ENCODE measurements around the gene COL20A1. TPM values are rescaled to one million over a fixed set of nuclear protein-coding genes. Genes with fewer than 3 reads are reported as not detected.

Gene COL20A1
- total RNA-seq, 2 experiments from 2014 or later, result not detected

GRCh38 chr20:63322146-63322932, 29.4 kb downstream of the COL20A1 start:
- DNase-seq, result no peak

GRCh38 chr20:63322933-63323273, 29.9 kb downstream of the COL20A1 start:
- H3K27ac Mint-ChIP-seq, result no peak overlapping the region
- H3K9me3 Mint-ChIP-seq (ENCODE audit: insufficient read depth), result peaks cover 3% of the 10 kb centered on the region
- H3K27me3 Mint-ChIP-seq (ENCODE audit: low read depth), result peaks cover 11% of the 10 kb centered on the region
- no peak overlapping the region for H3K4me3 Mint-ChIP-seq
- ChIA-PET POLR2A (no interaction called here), CTCF (no interaction called here)
- no peak for DNase-seq
- no peaks in the 10 kb centered on the region for H3K36me3 Mint-ChIP-seq (ENCODE audit: low read depth)
- peaks cover 5% of the 10 kb centered on the region for H3K4me1 Mint-ChIP-seq (ENCODE audit: low read depth)
- ATAC-seq, result no peak

More at GRCh38 chr20:63322146-63322932, 29.4 kb downstream of the COL20A1 start:
- CTCF ChIA-PET, result no interaction called here
- Mint-ChIP-seq H3K27ac (no peak overlapping the region), H3K4me3 (no peak overlapping the region), H3K36me3 (ENCODE audit: low read depth) (no peaks in the 10 kb centered on the region), H3K4me1 (ENCODE audit: low read depth) (peaks cover 5% of the 10 kb centered on the region), H3K27me3 (ENCODE audit: low read depth) (peaks cover 11% of the 10 kb centered on the region), H3K9me3 (ENCODE audit: insufficient read depth) (peaks cover 3% of the 10 kb centered on the region)
- ATAC-seq, result no peak
- POLR2A ChIA-PET, result no interaction called here

GRCh38 chr20:63323357-63323981, 30.5 kb downstream of the COL20A1 start:
- no peak for DNase-seq
- no peak overlapping the region for H3K4me3 Mint-ChIP-seq
- ATAC-seq, result no peak
- CTCF ChIA-PET, result no interaction called here
- peaks cover 5% of the 10 kb centered on the region for H3K4me1 Mint-ChIP-seq (ENCODE audit: low read depth)
- H3K36me3 Mint-ChIP-seq (ENCODE audit: low read depth), result no peaks in the 10 kb centered on the region
- POLR2A ChIA-PET, result no interaction called here
- peaks cover 11% of the 10 kb centered on the region for H3K27me3 Mint-ChIP-seq (ENCODE audit: low read depth)
- peaks cover 3% of the 10 kb centered on the region for H3K9me3 Mint-ChIP-seq (ENCODE audit: insufficient read depth)
- H3K27ac Mint-ChIP-seq, result no peak overlapping the region

GRCh38 chr20:63325021-63325471, 32.1 kb downstream of the COL20A1 start:
- ChIA-PET POLR2A (no interaction called here), CTCF (no interaction called here)
- peaks cover 3% of the 10 kb centered on the region for H3K9me3 Mint-ChIP-seq (ENCODE audit: insufficient read depth)
- DNase-seq (no peak), ATAC-seq (no peak)
- H3K27me3 Mint-ChIP-seq (ENCODE audit: low read depth), result peaks cover 11% of the 10 kb centered on the region
- no peak overlapping the region for H3K4me3 Mint-ChIP-seq
- no peak overlapping the region for H3K27ac Mint-ChIP-seq
- peaks cover 5% of the 10 kb centered on the region for H3K4me1 Mint-ChIP-seq (ENCODE audit: low read depth)
- H3K36me3 Mint-ChIP-seq (ENCODE audit: low read depth), result no peaks in the 10 kb centered on the region

- Mint-ChIP-seq H3K4me3 (no peak overlapping the region), H3K9me3 (ENCODE audit: insufficient read depth) (peaks cover 3% of the 10 kb centered on the region), H3K27ac (no peak overlapping the region), H3K27me3 (ENCODE audit: low read depth) (peaks cover 11% of the 10 kb centered on the region), H3K4me1 (ENCODE audit: low read depth) (peaks cover 5% of the 10 kb centered on the region), H3K36me3 (ENCODE audit: low read depth) (no peaks in the 10 kb centered on the region)
- CTCF ChIA-PET, result no interaction called here
- ATAC-seq (no peak), DNase-seq (no peak)
- POLR2A ChIA-PET, result no interaction called here
Observed at GRCh38 chr20:63325554-63326313, 32.7 kb downstream of the COL20A1 start.

GRCh38 chr20:63326314-63327230, 33.6 kb downstream of the COL20A1 start:
- H3K4me3 Mint-ChIP-seq, result no peak overlapping the region

GRCh38 chr20:63327231-63327745, 34.3 kb downstream of the COL20A1 start:
- no peaks in the 10 kb centered on the region for H3K36me3 Mint-ChIP-seq (ENCODE audit: low read depth)
- H3K4me1 Mint-ChIP-seq (ENCODE audit: low read depth), result peaks cover 5% of the 10 kb centered on the region
- peaks cover 6% of the 10 kb centered on the region for H3K9me3 Mint-ChIP-seq (ENCODE audit: insufficient read depth)
- ATAC-seq, result no peak
- peak; percentile 21 for DNase-seq
- H3K4me3 Mint-ChIP-seq, result no peak overlapping the region
- POLR2A ChIA-PET, result no interaction called here
- peaks cover 11% of the 10 kb centered on the region for H3K27me3 Mint-ChIP-seq (ENCODE audit: low read depth)
- CTCF ChIA-PET, result interaction anchor here (0.7 kb wide), 1 partner anchor 17 kb away, joined by 4 read pairs; no protein-coding TSS in a partner anchor
- H3K27ac Mint-ChIP-seq, result peak overlapping the region; percentile 81

More at GRCh38 chr20:63326314-63327230, 33.6 kb downstream of the COL20A1 start:
- Mint-ChIP-seq H3K27ac (peak overlapping the region; percentile 81), H3K36me3 (ENCODE audit: low read depth) (no peaks in the 10 kb centered on the region), H3K4me1 (ENCODE audit: low read depth) (peaks cover 5% of the 10 kb centered on the region), H3K27me3 (ENCODE audit: low read depth) (peaks cover 11% of the 10 kb centered on the region), H3K9me3 (ENCODE audit: insufficient read depth) (peaks cover 3% of the 10 kb centered on the region)
- POLR2A ChIA-PET, result no interaction called here
- ATAC-seq (no peak), DNase-seq (no peak)
- CTCF ChIA-PET, result no interaction called here

- Mint-ChIP-seq H3K9me3 (ENCODE audit: insufficient read depth) (peaks cover 6% of the 10 kb centered on the region), H3K27ac (peak overlapping the region; percentile 60), H3K27me3 (ENCODE audit: low read depth) (peaks cover 9% of the 10 kb centered on the region), H3K4me3 (no peak overlapping the region), H3K36me3 (ENCODE audit: low read depth) (no peaks in the 10 kb centered on the region), H3K4me1 (ENCODE audit: low read depth) (peaks cover 5% of the 10 kb centered on the region)
- POLR2A ChIA-PET, result no interaction called here
- no peak for DNase-seq
- ATAC-seq, result no peak
- CTCF ChIA-PET, result interaction anchor here (0.7 kb wide), 1 partner anchor 18 kb away, joined by 4 read pairs; no protein-coding TSS in a partner anchor
Observed at GRCh38 chr20:63328026-63328700, 35.2 kb downstream of the COL20A1 start.

- H3K4me1 Mint-ChIP-seq (ENCODE audit: low read depth), result peaks cover 5% of the 10 kb centered on the region
- no peak overlapping the region for H3K4me3 Mint-ChIP-seq
- no peak overlapping the region for H3K27ac Mint-ChIP-seq
- H3K9me3 Mint-ChIP-seq (ENCODE audit: insufficient read depth), result peaks cover 6% of the 10 kb centered on the region
- H3K27me3 Mint-ChIP-seq (ENCODE audit: low read depth), result peaks cover 4% of the 10 kb centered on the region
- no peak for ATAC-seq
- H3K36me3 Mint-ChIP-seq (ENCODE audit: low read depth), result no peaks in the 10 kb centered on the region
- ChIA-PET POLR2A (no interaction called here), CTCF (no interaction called here)
- no peak for DNase-seq
Observed at GRCh38 chr20:63328718-63329275, 35.8 kb downstream of the COL20A1 start.

- CTCF ChIA-PET, result no interaction called here
- DNase-seq (no peak), ATAC-seq (no peak)
- Mint-ChIP-seq H3K4me1 (ENCODE audit: low read depth) (peaks cover 5% of the 10 kb centered on the region), H3K27ac (peak overlapping the region; percentile 37), H3K9me3 (ENCODE audit: insufficient read depth) (peaks cover 6% of the 10 kb centered on the region), H3K36me3 (ENCODE audit: low read depth) (no peaks in the 10 kb centered on the region), H3K4me3 (no peak overlapping the region), H3K27me3 (ENCODE audit: low read depth) (no peaks in the 10 kb centered on the region)
- POLR2A ChIA-PET, result no interaction called here
Observed at GRCh38 chr20:63329331-63330083, 36.5 kb downstream of the COL20A1 start.
